ENCODE results near the gene TFF3. TPM values are rescaled to one million over a fixed set of nuclear protein-coding genes. Genes with fewer than 3 reads are reported as not detected.

Gene TFF3
- total RNA-seq, 5 donors from 2014 or later (not counting 1 experiment from before 2014, with no cell fraction given): 1.3 to 1.7 TPM; not detected in 3

- H3K4me3 Mint-ChIP-seq: no peak overlapping the region
- CTCF ChIA-PET: interaction anchor here (0.5 to 2.0 kb wide), 5 partner anchors 65 to 120 kb away, joined by 3 to 6 read pairs (median 3); partner anchors contain the start of gene UBASH3A (in 2 of the 2)
- Histone ChIP-seq H3K4me1 (ENCODE audit: control insufficient read depth in 1 of 2, extremely low read depth in 1 of 2, insufficient read depth in 2 of 2, low read length in 2 of 2) (peaks cover 3 to 10% of the 10 kb centered on the region in 2 experiments), H3K27ac (ENCODE audit: low read length) (no peak overlapping the region), H3K4me3 (ENCODE audit: control insufficient read depth in 1 of 2, extremely low read depth in 1 of 2, low read length in 1 of 2) (no peak overlapping the region), H3K36me3 (ENCODE audit: control insufficient read depth in 2 of 2, extremely low read depth in 1 of 2, insufficient read depth in 1 of 2, low read length in 1 of 2) (no peaks in the 10 kb centered on the region), H3K27me3 (replicated peaks in 1 of 2; ENCODE audit: control insufficient read depth in 2 of 2, extremely low read depth in 1 of 2, insufficient read depth in 2 of 2, low read length in 1 of 2) (peaks cover 0 to 5% of the 10 kb centered on the region in 2 experiments), H3K9me3 (no peaks in the 10 kb centered on the region)
- H3K9me3 Mint-ChIP-seq: no peaks in the 10 kb centered on the region
- H3K36me3 Mint-ChIP-seq: no peaks in the 10 kb centered on the region
- DNase-seq: no peak
- H3K4me1 Mint-ChIP-seq: peaks cover 8 to 14% (median 10%) of the 10 kb centered on the region in 3 donors
- peaks cover 0 to 2% of the 10 kb centered on the region in 2 donors for H3K27me3 Mint-ChIP-seq
- POLR2A ChIA-PET: no interaction called here
- no peak overlapping the region for H3K27ac Mint-ChIP-seq
- 89% methylated on average over 8 of the region's 17 CpGs for WGBS (ENCODE audit: insufficient coverage)
- no peak for ATAC-seq (replicated peaks in 1 of 4)
Measured at GRCh38 chr21:42338729-42339715, 23.8 kb upstream of the TFF3 start.

GRCh38 chr21:42337830-42338728, 22.9 kb upstream of the TFF3 start:
- peak overlapping the region; percentile 52 for H3K27ac Mint-ChIP-seq
- WGBS (ENCODE audit: insufficient coverage): 58% methylated on average over 22 of the region's 23 CpGs
- H3K4me1 Mint-ChIP-seq: peaks cover 8 to 14% (median 10%) of the 10 kb centered on the region in 3 donors
- H3K9me3 ChIP-seq: no peaks in the 10 kb centered on the region
- H3K36me3 ChIP-seq (ENCODE audit: control insufficient read depth in 2 of 2, extremely low read depth in 1 of 2, insufficient read depth in 1 of 2, low read length in 1 of 2): no peaks in the 10 kb centered on the region
- H3K4me3 ChIP-seq (ENCODE audit: control insufficient read depth in 1 of 2, extremely low read depth in 1 of 2, low read length in 1 of 2): no peak overlapping the region
- H3K27me3 ChIP-seq (replicated peaks in 1 of 2; ENCODE audit: control insufficient read depth in 2 of 2, extremely low read depth in 1 of 2, insufficient read depth in 2 of 2, low read length in 1 of 2): peaks cover 0 to 4% of the 10 kb centered on the region in 2 experiments
- no peak overlapping the region for H3K27ac ChIP-seq (ENCODE audit: low read length)
- ATAC-seq (replicated peaks in 1 of 4): peak; percentile 98 to 100 (median 99)
- POLR2A ChIA-PET: no interaction called here
- DNase-seq: peak; percentile 64 to 93 (median 82)
- peaks cover 3 to 10% of the 10 kb centered on the region in 2 experiments for H3K4me1 ChIP-seq (ENCODE audit: control insufficient read depth in 1 of 2, extremely low read depth in 1 of 2, insufficient read depth in 2 of 2, low read length in 2 of 2)
- peak overlapping the region in 2 of 3 donors; percentile 32 to 37 for H3K4me3 Mint-ChIP-seq
- peaks cover 0 to 2% of the 10 kb centered on the region in 2 donors for H3K27me3 Mint-ChIP-seq
- no peaks in the 10 kb centered on the region for H3K9me3 Mint-ChIP-seq
- no peaks in the 10 kb centered on the region for H3K36me3 Mint-ChIP-seq
- CTCF ChIA-PET: interaction anchor here (1.2 to 2.0 kb wide), 5 partner anchors 66 to 112 kb away, joined by 3 to 6 read pairs (median 4); partner anchors contain the start of gene UBASH3A (in 2 of the 2)

GRCh38 chr21:42337276-42337675, 22.1 kb upstream of the TFF3 start:
- no peaks in the 10 kb centered on the region for H3K36me3 Mint-ChIP-seq
- POLR2A ChIA-PET: no interaction called here
- H3K27me3 Mint-ChIP-seq: peaks cover 0 to 2% of the 10 kb centered on the region in 2 donors
- peaks cover 0 to 10% of the 10 kb centered on the region in 2 experiments for H3K27me3 ChIP-seq (replicated peaks in 1 of 2; ENCODE audit: control insufficient read depth in 2 of 2, extremely low read depth in 1 of 2, insufficient read depth in 2 of 2, low read length in 1 of 2)
- CTCF ChIA-PET: interaction anchor here (1.3 to 2.0 kb wide), 3 partner anchors 67 to 113 kb away, joined by 4 to 6 read pairs (median 4); partner anchors contain the start of gene UBASH3A (in 1 of the 2)
- H3K9me3 ChIP-seq: no peaks in the 10 kb centered on the region
- H3K4me1 Mint-ChIP-seq: peaks cover 8 to 14% (median 10%) of the 10 kb centered on the region in 3 donors
- H3K4me3 Mint-ChIP-seq: peak overlapping the region in 1 of 3 donors; percentile 32
- H3K36me3 ChIP-seq (ENCODE audit: control insufficient read depth in 2 of 2, extremely low read depth in 1 of 2, insufficient read depth in 1 of 2, low read length in 1 of 2): no peaks in the 10 kb centered on the region
- no peak overlapping the region for H3K27ac Mint-ChIP-seq
- H3K4me3 ChIP-seq (ENCODE audit: control insufficient read depth in 1 of 2, extremely low read depth in 1 of 2, low read length in 1 of 2): no peak overlapping the region
- peaks cover 0 to 5% (median 0%) of the 10 kb centered on the region in 3 donors for H3K9me3 Mint-ChIP-seq
- no CpG with 5 or more reads among the region's 4 CpGs for WGBS (ENCODE audit: insufficient coverage)
- peaks cover 3 to 10% of the 10 kb centered on the region in 2 experiments for H3K4me1 ChIP-seq (ENCODE audit: control insufficient read depth in 1 of 2, extremely low read depth in 1 of 2, insufficient read depth in 2 of 2, low read length in 2 of 2)
- ATAC-seq (replicated peaks in 1 of 4): no peak
- DNase-seq: no peak
- H3K27ac ChIP-seq (ENCODE audit: low read length): no peak overlapping the region

- peaks cover 9% of the 10 kb centered on the region for H3K36me3 Mint-ChIP-seq
- DNase-seq: no peak
- ChIA-PET POLR2A (interaction anchor here in 1 of 2 donors (0.6 kb wide), 1 partner anchor 90 kb away, joined by 3 read pairs; no protein-coding TSS in a partner anchor), CTCF (interaction anchor here in 1 of 2 donors (0.6 to 0.8 kb wide), 2 partner anchors 191 to 1274 kb away, joined by 3 read pairs; no protein-coding TSS in a partner anchor)
- Histone ChIP-seq H3K4me1 (ENCODE audit: control insufficient read depth in 1 of 2, extremely low read depth in 1 of 2, insufficient read depth in 2 of 2, low read length in 2 of 2) (peaks cover 3 to 10% of the 10 kb centered on the region in 2 experiments), H3K36me3 (ENCODE audit: control insufficient read depth in 2 of 2, extremely low read depth in 1 of 2, insufficient read depth in 1 of 2, low read length in 1 of 2) (no peaks in the 10 kb centered on the region), H3K9me3 (no peaks in the 10 kb centered on the region), H3K4me3 (ENCODE audit: control insufficient read depth in 1 of 2, extremely low read depth in 1 of 2, low read length in 1 of 2) (no peak overlapping the region), H3K27ac (ENCODE audit: low read length) (no peak overlapping the region), H3K27me3 (replicated peaks in 1 of 2; ENCODE audit: control insufficient read depth in 2 of 2, extremely low read depth in 1 of 2, insufficient read depth in 2 of 2, low read length in 1 of 2) (peaks cover 0 to 12% of the 10 kb centered on the region in 2 experiments)
- WGBS (ENCODE audit: insufficient coverage): 72% methylated on average over 9 of the region's 10 CpGs
- H3K27me3 Mint-ChIP-seq: peaks cover 3% of the 10 kb centered on the region in 2 donors
- H3K4me1 Mint-ChIP-seq: peaks cover 8 to 14% (median 10%) of the 10 kb centered on the region in 3 donors
- no peak for ATAC-seq (replicated peaks in 1 of 4)
- H3K9me3 Mint-ChIP-seq: peaks cover 4 to 17% (median 7%) of the 10 kb centered on the region in 3 donors
- H3K4me3 Mint-ChIP-seq: no peak overlapping the region
- no peak overlapping the region for H3K27ac Mint-ChIP-seq
Measured at GRCh38 chr21:42336054-42336453, 20.8 kb upstream of the TFF3 start.

- peaks cover 7 to 23% (median 10%) of the 10 kb centered on the region in 3 donors for H3K9me3 Mint-ChIP-seq
- ChIA-PET CTCF (no interaction called here), POLR2A (no interaction called here)
- H3K27ac Mint-ChIP-seq: no peak overlapping the region
- Histone ChIP-seq H3K36me3 (ENCODE audit: control insufficient read depth in 2 of 2, extremely low read depth in 1 of 2, insufficient read depth in 1 of 2, low read length in 1 of 2) (no peaks in the 10 kb centered on the region), H3K9me3 (no peaks in the 10 kb centered on the region), H3K4me1 (ENCODE audit: control insufficient read depth in 1 of 2, extremely low read depth in 1 of 2, insufficient read depth in 2 of 2, low read length in 2 of 2) (peaks cover 0 to 1% of the 10 kb centered on the region in 2 experiments), H3K4me3 (ENCODE audit: control insufficient read depth in 1 of 2, extremely low read depth in 1 of 2, low read length in 1 of 2) (no peak overlapping the region), H3K27ac (ENCODE audit: low read length) (no peak overlapping the region), H3K27me3 (replicated peaks in 1 of 2; ENCODE audit: control insufficient read depth in 2 of 2, extremely low read depth in 1 of 2, insufficient read depth in 2 of 2, low read length in 1 of 2) (peaks cover 0 to 12% of the 10 kb centered on the region in 2 experiments)
- H3K4me1 Mint-ChIP-seq: peaks cover 3% of the 10 kb centered on the region in 3 donors
- 58% methylated on average over 3 of the region's 5 CpGs for WGBS (ENCODE audit: insufficient coverage)
- peaks cover 3 to 8% of the 10 kb centered on the region in 2 donors for H3K27me3 Mint-ChIP-seq
- DNase-seq (no peak), ATAC-seq (replicated peaks in 1 of 4) (no peak)
- no peak overlapping the region for H3K4me3 Mint-ChIP-seq
- peaks cover 10% of the 10 kb centered on the region for H3K36me3 Mint-ChIP-seq
Measured at GRCh38 chr21:42332557-42333317, 17.5 kb upstream of the TFF3 start.

All from T-cell (primary cell).